ENCODE data around the gene NHS.

DNA sequence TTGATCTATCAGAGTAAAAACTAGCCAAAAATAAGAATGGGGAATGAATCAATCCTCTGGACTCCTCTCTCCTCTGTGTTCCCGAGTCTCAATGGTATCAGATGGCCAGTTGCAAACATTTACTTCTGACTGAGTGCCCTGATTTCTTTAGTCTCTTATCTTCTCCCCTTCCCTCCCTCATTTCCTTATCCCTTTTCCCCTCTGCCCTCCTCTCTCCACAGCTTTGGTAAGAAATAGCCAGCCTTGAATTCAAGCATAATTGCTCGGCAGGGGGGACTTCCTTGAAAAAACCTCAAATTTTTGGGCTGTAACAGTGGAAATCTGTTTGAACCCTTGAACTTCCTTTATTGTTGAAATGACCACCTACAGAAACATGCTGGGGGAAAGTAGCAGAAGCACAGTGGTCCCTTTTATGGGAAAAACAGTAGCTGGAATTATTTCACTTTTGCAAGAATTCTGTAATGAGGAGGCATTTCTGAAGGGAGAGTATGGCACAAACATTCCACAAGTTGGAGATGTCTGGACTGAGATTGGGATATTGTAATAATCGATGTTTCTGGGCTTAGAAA lies 40.3 kb downstream of the NHS start:
- TF ChIP-seq POLR2A (IDR thresholded peaks at IDR 0.05), result no peak
- TF ChIP-seq, protein P1, sequence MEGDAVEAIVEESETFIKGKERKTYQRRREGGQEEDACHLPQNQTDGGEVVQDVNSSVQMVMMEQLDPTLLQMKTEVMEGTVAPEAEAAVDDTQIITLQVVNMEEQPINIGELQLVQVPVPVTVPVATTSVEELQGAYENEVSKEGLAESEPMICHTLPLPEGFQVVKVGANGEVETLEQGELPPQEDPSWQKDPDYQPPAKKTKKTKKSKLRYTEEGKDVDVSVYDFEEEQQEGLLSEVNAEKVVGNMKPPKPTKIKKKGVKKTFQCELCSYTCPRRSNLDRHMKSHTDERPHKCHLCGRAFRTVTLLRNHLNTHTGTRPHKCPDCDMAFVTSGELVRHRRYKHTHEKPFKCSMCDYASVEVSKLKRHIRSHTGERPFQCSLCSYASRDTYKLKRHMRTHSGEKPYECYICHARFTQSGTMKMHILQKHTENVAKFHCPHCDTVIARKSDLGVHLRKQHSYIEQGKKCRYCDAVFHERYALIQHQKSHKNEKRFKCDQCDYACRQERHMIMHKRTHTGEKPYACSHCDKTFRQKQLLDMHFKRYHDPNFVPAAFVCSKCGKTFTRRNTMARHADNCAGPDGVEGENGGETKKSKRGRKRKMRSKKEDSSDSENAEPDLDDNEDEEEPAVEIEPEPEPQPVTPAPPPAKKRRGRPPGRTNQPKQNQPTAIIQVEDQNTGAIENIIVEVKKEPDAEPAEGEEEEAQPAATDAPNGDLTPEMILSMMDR (IDR thresholded peaks at IDR 0.05), result no peak
